GM12878 (cell line): ENCODE data around the gene PROSER2. TPM values are rescaled to one million over a fixed set of nuclear protein-coding genes. Genes with fewer than 3 reads are reported as not detected.

ENCODE experiments used
- ATAC-seq: fragments of 200-7000 bp; cut with Tn5 transposase; 3 replicates; pipeline ENCODE4 v1.9.1; 2020; ENCODE audit warnings: mild to moderate bottlenecking, moderate library complexity
- BruUV-seq: library from RNA; stranded (reverse); fragments of 400-500 nt; replicated peaks from 2 replicates; lab custom pipeline; 2021; lab: Mats Ljungman, UMichigan
- CTCF ChIA-PET: fragments of 300-600 bp; sonication (Branson Sonifier 250); formaldehyde crosslinking; extraction: SDS; loops from one replicate; lab custom pipeline; 2021; ENCODE audit warnings: inconsistent platforms; lab: Yijun Ruan, JAX
- POLR2A ChIA-PET: fragments of 350-600 bp; formaldehyde crosslinking; extraction: SDS; loops from one replicate; lab custom pipeline; 2021; ENCODE audit warnings: inconsistent platforms; lab: Charles Lee
- RAD21 ChIA-PET: fragments of 300-600 bp; sonication (Branson Sonifier 250); formaldehyde crosslinking; loops from one replicate; lab custom pipeline; 2023; ENCODE audit warnings: antibody characterized with exemption; ENCODE audit not compliant: unreplicated experiment; lab: Charles Lee
- SMC1A ChIA-PET: fragments of 300-600 bp; sonication (Branson Sonifier 250); formaldehyde crosslinking; loops from one replicate; lab custom pipeline; 2023; ENCODE audit not compliant: unreplicated experiment, uncharacterized antibody; lab: Charles Lee
- DNase-seq: peaks from one replicate; pipeline ENCODE4 v3.0.0-alpha.2; 2011; ENCODE audit warnings: low read depth, low spot score
- FAIRE-seq: peaks from 3 replicates; lab custom pipeline; 2011; peaks lifted over from hg19 to GRCh38; lab: Jason Lieb, UNC
- H2AFZ ChIP-seq: 2 replicates; pipeline ENCODE4 v1.6.0; 2011; ENCODE audit warnings: low read depth, low read length, control low read depth; ENCODE audit not compliant: control insufficient read depth
- H3K27ac ChIP-seq: 2 replicates; pipeline ENCODE4 v1.5.1; 2011; ENCODE audit warnings: control low read depth; ENCODE audit not compliant: control insufficient read depth, insufficient read depth
- H3K27me3 ChIP-seq, 2 experiments: replicated peaks in 1 of 2; 2 replicates each; pipeline versions ENCODE4 v1.6.0 to v1.6.1; 2011; ENCODE audit warnings: low read length in 1 of 2; ENCODE audit not compliant: control insufficient read depth in 2 of 2, insufficient read depth in 2 of 2
- H3K36me3 ChIP-seq, 2 experiments: 2 replicates each; pipeline ENCODE4 v1.5.1; 2011; ENCODE audit warnings: low read length in 1 of 2; ENCODE audit not compliant: control insufficient read depth in 2 of 2, insufficient read depth in 2 of 2
- H3K4me1 ChIP-seq: 2 replicates; pipeline ENCODE4 v1.6.1; 2011; ENCODE audit warnings: mild to moderate bottlenecking, low read length, moderate library complexity, mixed read lengths; ENCODE audit not compliant: control insufficient read depth, insufficient read depth
- H3K4me2 ChIP-seq: 2 replicates; pipeline ENCODE4 v1.6.0; 2011; ENCODE audit warnings: control low read depth; ENCODE audit not compliant: control insufficient read depth, insufficient read depth
- H3K4me3 ChIP-seq: fragments of 200-600 bp; sonication (generic); 2 replicates; pipeline ENCODE4 v1.5.1; 2016
- H3K79me2 ChIP-seq: 2 replicates; pipeline ENCODE4 v1.6.0; 2011; ENCODE audit warnings: low read length; ENCODE audit not compliant: control insufficient read depth, insufficient read depth
- H3K9ac ChIP-seq: 2 replicates; pipeline ENCODE4 v1.8.0; 2011; ENCODE audit warnings: low read length, control low read depth, mixed read lengths; ENCODE audit not compliant: control insufficient read depth, insufficient read depth
- H3K9me3 ChIP-seq: replicated peaks from 3 replicates; pipeline ENCODE4 v1.5.1; 2011; ENCODE audit warnings: mild to moderate bottlenecking, low read length; ENCODE audit not compliant: control insufficient read depth, insufficient read depth
- H4K20me1 ChIP-seq: 2 replicates; pipeline ENCODE4 v1.6.0; 2011; ENCODE audit not compliant: control insufficient read depth, insufficient read depth
- ASH2L ChIP-seq: fragments of 300-600, 200-600 bp; sonication (generic); IDR thresholded peaks from 2 replicates; pipeline ENCODE4 v1.6.1; 2017; ENCODE audit warnings: low read depth, mild to moderate bottlenecking, borderline replicate concordance
- BRCA1 ChIP-seq: IDR thresholded peaks from 2 replicates; pipeline ENCODE4 v1.6.1; 2011; ENCODE audit warnings: low read depth, low read length, improper control_type of control experiment
- IKZF1 ChIP-seq: fragments of 450-650 bp; conservative IDR thresholded peaks from 2 replicates; pipeline ENCODE4 v1.6.1; 2017; ENCODE audit warnings: antibody characterized with exemption, mild to moderate bottlenecking
- PAX5 ChIP-seq: IDR thresholded peaks from 2 replicates; pipeline ENCODE4 v1.6.1; 2011; ENCODE audit warnings: low read depth, low read length, borderline replicate concordance
- POLR2A ChIP-seq: IDR thresholded peaks from 2 replicates; pipeline ENCODE4 v1.6.1; 2011; ENCODE audit warnings: low read depth, mild to moderate bottlenecking, low read length
- RAD21 ChIP-seq: IDR thresholded peaks from 2 replicates; pipeline ENCODE4 v1.6.1; 2011; ENCODE audit warnings: mild to moderate bottlenecking, low read depth, low read length, moderate library complexity; ENCODE audit not compliant: insufficient read depth
- RB1 ChIP-seq: fragments of 450-650 bp; formaldehyde crosslinking; IDR thresholded peaks from 2 replicates; pipeline ENCODE4 v1.6.1; 2017; ENCODE audit warnings: mild to moderate bottlenecking, borderline replicate concordance
- RCOR1 ChIP-seq: conservative IDR thresholded peaks from 2 replicates; pipeline ENCODE4 v1.6.1; 2012; ENCODE audit warnings: low read depth, low read length, improper control_type of control experiment
- STAT3 ChIP-seq: IDR thresholded peaks from 2 replicates; pipeline ENCODE4 v1.6.1; 2011; ENCODE audit warnings: low read depth, low read length, improper control_type of control experiment
- SUZ12 ChIP-seq: fragments of 200-600 bp; sonication (generic); IDR thresholded peaks from one replicate; pipeline ENCODE4 v1.6.1; 2018; ENCODE audit warnings: antibody characterized with exemption, mild to moderate bottlenecking; ENCODE audit not compliant: unreplicated experiment
- TARDBP ChIP-seq: IDR thresholded peaks from 2 replicates; pipeline ENCODE4 v1.6.1; 2016; ENCODE audit warnings: borderline replicate concordance
- WRNIP1 ChIP-seq: IDR thresholded peaks from 2 replicates; pipeline ENCODE4 v1.6.1; 2011; ENCODE audit warnings: low read depth, low read length, improper control_type of control experiment, borderline replicate concordance
- WGBS: methylation state at CpG from one replicate; pipeline ENCODE4 v1.1.6; 2016; ENCODE audit warnings: low lambda C conversion rate; ENCODE audit not compliant: insufficient replicate concordance, insufficient coverage; ENCODE audit errors: missing lambda C conversion rate; 5-methylcytosine and 5-hydroxymethylcytosine counted together
- in situ Hi-C: fragments of 300-500 bp; cut with MboI; formaldehyde crosslinking; loops from 9 replicates; pipeline ENCODE4 v1.14.3; 2018; ENCODE audit warnings: mixed read lengths
- intact Hi-C: fragments of 100-400 bp; cut with micrococcal nuclease; formaldehyde crosslinking; loops from one replicate; pipeline ENCODE4 v1.14.2; 2022; ENCODE audit not compliant: unreplicated experiment
- polyA plus RNA-seq, 11 experiments: library from polyadenylated mRNA; depleted of rRNA in 4 of 11; unstranded in 6 of 11; stranded (reverse) in 5 of 11; fragments of >200 nt; fragmentation: Nextera tagmentation in 4 of 11; fragmentation: Illumina TruSeq in 1 of 11; extraction: Ambion mirVana in 4 of 11; extraction: Trizol in 1 of 11; gene quantifications; 1 replicate in 1 of 11; 2 replicates in 10 of 11; pipeline versions ENCODE4 v1.2.1 to v1.2.3, GENCODE V29; 2011 to 2016; ENCODE audit warnings: inconsistent platforms in 2 of 11, missing spikeins in 2 of 11, low read depth in 1 of 11
- total RNA-seq, 4 experiments: library from RNA; depleted of rRNA in 3 of 4; stranded (reverse); fragments of >200 nt in 3 of 4; fragmentation: Illumina TruSeq in 1 of 4; extraction: Trizol in 1 of 4; gene quantifications; 2 replicates each; pipeline versions ENCODE4 v1.2.1 to v1.2.3, GENCODE V29; 2013 to 2021
- TF ChIP-seq, protein P1 (sequence below): fragments of 150-350 bp; IDR thresholded peaks from 2 replicates; pipeline ENCODE4 v1.6.1; 2016; ENCODE audit warnings: low read depth, low read length
- TF ChIP-seq, protein P2 (sequence below): fragments of 450-650 bp; IDR thresholded peaks from 2 replicates; pipeline ENCODE4 v1.6.1; 2018; ENCODE audit warnings: mild to moderate bottlenecking, low read depth, moderate library complexity; ENCODE audit not compliant: partially characterized antibody

Gene PROSER2
- total and polyA plus RNA-seq, 10 of the 15 experiments (the other 5 are each of a cell fraction or from before 2014, with no cell fraction given), result 0.04 to 0.25 (median 0.07) TPM; not detected in 6

DNA sequence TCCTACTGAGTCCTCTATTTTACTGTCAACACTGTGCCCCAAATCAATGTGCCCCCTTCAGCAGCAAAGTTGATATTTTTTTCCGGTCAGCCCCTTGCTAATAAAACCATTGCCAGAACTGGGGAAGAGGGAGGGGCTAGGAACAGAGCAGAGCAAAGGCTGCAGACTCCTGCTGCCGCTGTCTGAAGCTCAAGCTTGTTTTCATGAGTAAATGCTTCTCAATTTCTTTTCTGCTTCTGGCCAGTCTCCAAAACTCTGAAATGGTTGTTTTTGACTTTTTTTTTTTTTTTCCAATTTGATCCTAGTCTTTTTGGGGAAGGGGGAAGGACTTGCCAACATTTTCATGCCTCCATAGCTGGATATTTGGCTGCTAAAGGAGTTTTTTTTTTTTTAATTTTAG, 26.7 kb upstream of the PROSER2 start:
- H3K9me3 ChIP-seq, result no peaks in the 10 kb centered on the region
- no TSS peak for BruUV-seq
- H4K20me1 ChIP-seq, result no peaks in the 10 kb centered on the region
- intact Hi-C loops, result no loop called here
- in situ Hi-C loops, result loop anchor here (5.0 kb wide), 1 partner anchor 186 kb away; no protein-coding TSS in a partner anchor
- H3K79me2 ChIP-seq, result no peaks in the 10 kb centered on the region
- no peaks in the 10 kb centered on the region for H3K4me1 ChIP-seq
- FAIRE-seq (no peak), ATAC-seq (no peak), DNase-seq (no peak)
- WGBS, result 47% methylated on average over 2 of the region's 2 CpGs
- no peak overlapping the region for H3K9ac ChIP-seq
- no peak overlapping the region for H3K27ac ChIP-seq
- H3K4me3 ChIP-seq, result no peak overlapping the region
- no peak overlapping the region for H2AFZ ChIP-seq
- H3K36me3 ChIP-seq, result no peaks in the 10 kb centered on the region
- ChIA-PET CTCF (no interaction called here), POLR2A (interaction anchor here (0.7 kb wide), 1 partner anchor 485 kb away, joined by 5 read pairs; no protein-coding TSS in a partner anchor), SMC1A (interaction anchor here (0.6 kb wide), 1 partner anchor 21 kb away, joined by 3 read pairs; no protein-coding TSS in a partner anchor), RAD21 (no interaction called here)
- no peak overlapping the region for H3K4me2 ChIP-seq
- no peaks in the 10 kb centered on the region for H3K27me3 ChIP-seq
- TF ChIP-seq POLR2A (no peak), SUZ12 (no peak), ASH2L (no peak), RAD21 (no peak), RCOR1 (no peak), STAT3 (no peak), WRNIP1 (no peak), TARDBP (no peak), IKZF1 (no peak), BRCA1 (no peak), RB1 (no peak), PAX5 (no peak)
- TF ChIP-seq, protein P1, sequence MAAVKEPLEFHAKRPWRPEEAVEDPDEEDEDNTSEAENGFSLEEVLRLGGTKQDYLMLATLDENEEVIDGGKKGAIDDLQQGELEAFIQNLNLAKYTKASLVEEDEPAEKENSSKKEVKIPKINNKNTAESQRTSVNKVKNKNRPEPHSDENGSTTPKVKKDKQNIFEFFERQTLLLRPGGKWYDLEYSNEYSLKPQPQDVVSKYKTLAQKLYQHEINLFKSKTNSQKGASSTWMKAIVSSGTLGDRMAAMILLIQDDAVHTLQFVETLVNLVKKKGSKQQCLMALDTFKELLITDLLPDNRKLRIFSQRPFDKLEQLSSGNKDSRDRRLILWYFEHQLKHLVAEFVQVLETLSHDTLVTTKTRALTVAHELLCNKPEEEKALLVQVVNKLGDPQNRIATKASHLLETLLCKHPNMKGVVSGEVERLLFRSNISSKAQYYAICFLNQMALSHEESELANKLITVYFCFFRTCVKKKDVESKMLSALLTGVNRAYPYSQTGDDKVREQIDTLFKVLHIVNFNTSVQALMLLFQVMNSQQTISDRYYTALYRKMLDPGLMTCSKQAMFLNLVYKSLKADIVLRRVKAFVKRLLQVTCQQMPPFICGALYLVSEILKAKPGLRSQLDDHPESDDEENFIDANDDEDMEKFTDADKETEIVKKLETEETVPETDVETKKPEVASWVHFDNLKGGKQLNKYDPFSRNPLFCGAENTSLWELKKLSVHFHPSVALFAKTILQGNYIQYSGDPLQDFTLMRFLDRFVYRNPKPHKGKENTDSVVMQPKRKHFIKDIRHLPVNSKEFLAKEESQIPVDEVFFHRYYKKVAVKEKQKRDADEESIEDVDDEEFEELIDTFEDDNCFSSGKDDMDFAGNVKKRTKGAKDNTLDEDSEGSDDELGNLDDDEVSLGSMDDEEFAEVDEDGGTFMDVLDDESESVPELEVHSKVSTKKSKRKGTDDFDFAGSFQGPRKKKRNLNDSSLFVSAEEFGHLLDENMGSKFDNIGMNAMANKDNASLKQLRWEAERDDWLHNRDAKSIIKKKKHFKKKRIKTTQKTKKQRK, result no peak
- TF ChIP-seq, protein P2, sequence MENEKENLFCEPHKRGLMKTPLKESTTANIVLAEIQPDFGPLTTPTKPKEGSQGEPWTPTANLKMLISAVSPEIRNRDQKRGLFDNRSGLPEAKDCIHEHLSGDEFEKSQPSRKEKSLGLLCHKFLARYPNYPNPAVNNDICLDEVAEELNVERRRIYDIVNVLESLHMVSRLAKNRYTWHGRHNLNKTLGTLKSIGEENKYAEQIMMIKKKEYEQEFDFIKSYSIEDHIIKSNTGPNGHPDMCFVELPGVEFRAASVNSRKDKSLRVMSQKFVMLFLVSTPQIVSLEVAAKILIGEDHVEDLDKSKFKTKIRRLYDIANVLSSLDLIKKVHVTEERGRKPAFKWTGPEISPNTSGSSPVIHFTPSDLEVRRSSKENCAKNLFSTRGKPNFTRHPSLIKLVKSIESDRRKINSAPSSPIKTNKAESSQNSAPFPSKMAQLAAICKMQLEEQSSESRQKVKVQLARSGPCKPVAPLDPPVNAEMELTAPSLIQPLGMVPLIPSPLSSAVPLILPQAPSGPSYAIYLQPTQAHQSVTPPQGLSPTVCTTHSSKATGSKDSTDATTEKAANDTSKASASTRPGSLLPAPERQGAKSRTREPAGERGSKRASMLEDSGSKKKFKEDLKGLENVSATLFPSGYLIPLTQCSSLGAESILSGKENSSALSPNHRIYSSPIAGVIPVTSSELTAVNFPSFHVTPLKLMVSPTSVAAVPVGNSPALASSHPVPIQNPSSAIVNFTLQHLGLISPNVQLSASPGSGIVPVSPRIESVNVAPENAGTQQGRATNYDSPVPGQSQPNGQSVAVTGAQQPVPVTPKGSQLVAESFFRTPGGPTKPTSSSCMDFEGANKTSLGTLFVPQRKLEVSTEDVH, result no peak
